Immature natural killer cell (primary cell): ENCODE data around the gene ECSIT. TPM values are rescaled to one million over a fixed set of nuclear protein-coding genes. Genes with fewer than 3 reads are reported as not detected.
"Not testable (repeated sequence)": the region's sequence is repeated elsewhere in the genome, so short reads cannot be mapped to it uniquely, and the experiment has no call there.

Experiments used
- DNase-seq, 3 donors: peaks; one replicate each; pipeline ENCODE4 v3.0.0; 2022; ENCODE audit warnings: mixed read lengths in 1 of 3
- H3K27ac Mint-ChIP-seq, 6 donors: one replicate each; pipeline ENCODE4 v1.8.0; 2020; ENCODE audit warnings: mixed read lengths in 6 of 6, mild to moderate bottlenecking in 5 of 6, inconsistent platforms in 4 of 6, moderate library complexity in 3 of 6
- H3K27me3 Mint-ChIP-seq, 3 donors: one replicate each; pipeline ENCODE4 v1.8.0; 2020 to 2021; ENCODE audit warnings: low read depth in 3 of 3, mild to moderate bottlenecking in 3 of 3, mixed read lengths in 3 of 3, moderate library complexity in 3 of 3, inconsistent platforms in 1 of 3
- H3K36me3 Mint-ChIP-seq, 3 donors: one replicate each; pipeline ENCODE4 v1.8.0; 2020; ENCODE audit warnings: mixed read lengths in 3 of 3, inconsistent platforms in 2 of 3, mild to moderate bottlenecking in 2 of 3
- H3K4me1 Mint-ChIP-seq, 2 donors: one replicate each; pipeline ENCODE4 v1.8.0; 2020; ENCODE audit warnings: inconsistent platforms in 2 of 2, mild to moderate bottlenecking in 2 of 2, mixed read lengths in 2 of 2, moderate library complexity in 1 of 2
- H3K4me3 Mint-ChIP-seq, 5 donors: one replicate each; pipeline ENCODE4 v1.8.0; 2020; ENCODE audit warnings: mild to moderate bottlenecking in 5 of 5, mixed read lengths in 5 of 5, inconsistent platforms in 3 of 5, moderate library complexity in 3 of 5
- H3K9me3 Mint-ChIP-seq, 6 donors: one replicate each; pipeline ENCODE4 v1.8.0; 2020; ENCODE audit warnings: mild to moderate bottlenecking in 6 of 6, mixed read lengths in 6 of 6, inconsistent platforms in 4 of 6, moderate library complexity in 3 of 6
- polyA plus RNA-seq, 3 donors: library from polyadenylated mRNA; unstranded; fragments of 300-500 nt; fragmentation: Illumina TruSeq; gene quantifications; one replicate each; pipeline ENCODE4 v1.2.3, GENCODE V29; 2021

The ECSIT gene, protein sequence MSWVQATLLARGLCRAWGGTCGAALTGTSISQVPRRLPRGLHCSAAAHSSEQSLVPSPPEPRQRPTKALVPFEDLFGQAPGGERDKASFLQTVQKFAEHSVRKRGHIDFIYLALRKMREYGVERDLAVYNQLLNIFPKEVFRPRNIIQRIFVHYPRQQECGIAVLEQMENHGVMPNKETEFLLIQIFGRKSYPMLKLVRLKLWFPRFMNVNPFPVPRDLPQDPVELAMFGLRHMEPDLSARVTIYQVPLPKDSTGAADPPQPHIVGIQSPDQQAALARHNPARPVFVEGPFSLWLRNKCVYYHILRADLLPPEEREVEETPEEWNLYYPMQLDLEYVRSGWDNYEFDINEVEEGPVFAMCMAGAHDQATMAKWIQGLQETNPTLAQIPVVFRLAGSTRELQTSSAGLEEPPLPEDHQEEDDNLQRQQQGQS
- 10 to 100 TPM; 25.6 to 29.4 (median 26.2) TPM for polyA plus RNA-seq

DNA sequence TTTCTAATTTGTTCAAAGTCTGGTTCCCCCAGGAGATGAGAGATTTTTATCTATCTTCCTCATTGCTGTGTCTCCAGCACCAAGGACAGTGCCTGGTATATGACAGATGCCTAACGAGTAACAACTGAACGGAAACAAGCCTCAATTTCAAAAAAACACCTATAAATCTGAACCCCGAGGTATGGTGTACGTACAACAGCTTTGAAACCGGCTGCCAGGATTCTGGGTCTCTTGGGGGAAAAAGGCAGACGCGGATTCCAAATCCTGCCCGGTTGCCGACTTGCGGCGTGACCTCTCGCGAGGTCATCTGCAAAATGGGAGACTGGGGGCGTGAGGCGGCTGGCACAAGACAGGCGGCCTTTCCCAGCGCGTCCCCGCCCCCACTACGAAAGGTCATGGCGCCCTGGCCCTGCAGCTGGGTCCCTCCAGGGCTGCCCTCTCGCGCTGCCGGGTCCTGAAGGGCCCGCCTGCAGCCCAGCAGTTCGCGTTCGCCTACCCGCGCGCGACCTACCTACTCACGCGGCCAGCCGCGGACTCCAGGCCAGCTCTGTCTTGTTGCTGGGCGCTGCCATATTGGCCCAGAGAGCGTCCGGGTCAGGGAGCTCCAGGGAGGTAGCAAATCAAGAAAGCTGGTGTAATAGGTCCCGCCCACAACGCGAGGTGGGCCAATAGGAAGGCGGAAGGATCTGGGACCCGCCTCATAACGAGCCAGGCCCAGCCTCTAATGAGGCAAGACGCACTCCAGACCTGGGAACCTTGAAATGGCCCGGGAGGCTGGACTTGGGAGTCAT lies at the start of gene ECSIT:
ECSIT (minus strand) TSS at position 584 of the 791 bp plus-strand sequence. CDS start 9,964 bp downstream, outside the sequence.
- Mint-ChIP-seq H3K27ac (peak within 1 kb of the TSS; percentile 83 to 97 (median 95)), H3K4me3 (peak within 1 kb of the TSS; percentile 92 to 98 (median 96)), H3K4me1 (peaks cover 20 to 22% of the 10 kb centered on the region in 2 donors), H3K27me3 (peaks cover 3 to 5% (median 4%) of the 10 kb centered on the region in 3 donors), H3K36me3 (peaks cover 0 to 4% (median 3%) of the 10 kb centered on the region in 3 donors), H3K9me3 (no peaks in the 10 kb centered on the region)
- DNase-seq = peak; percentile 92 to 93 (median 92)

DNA sequence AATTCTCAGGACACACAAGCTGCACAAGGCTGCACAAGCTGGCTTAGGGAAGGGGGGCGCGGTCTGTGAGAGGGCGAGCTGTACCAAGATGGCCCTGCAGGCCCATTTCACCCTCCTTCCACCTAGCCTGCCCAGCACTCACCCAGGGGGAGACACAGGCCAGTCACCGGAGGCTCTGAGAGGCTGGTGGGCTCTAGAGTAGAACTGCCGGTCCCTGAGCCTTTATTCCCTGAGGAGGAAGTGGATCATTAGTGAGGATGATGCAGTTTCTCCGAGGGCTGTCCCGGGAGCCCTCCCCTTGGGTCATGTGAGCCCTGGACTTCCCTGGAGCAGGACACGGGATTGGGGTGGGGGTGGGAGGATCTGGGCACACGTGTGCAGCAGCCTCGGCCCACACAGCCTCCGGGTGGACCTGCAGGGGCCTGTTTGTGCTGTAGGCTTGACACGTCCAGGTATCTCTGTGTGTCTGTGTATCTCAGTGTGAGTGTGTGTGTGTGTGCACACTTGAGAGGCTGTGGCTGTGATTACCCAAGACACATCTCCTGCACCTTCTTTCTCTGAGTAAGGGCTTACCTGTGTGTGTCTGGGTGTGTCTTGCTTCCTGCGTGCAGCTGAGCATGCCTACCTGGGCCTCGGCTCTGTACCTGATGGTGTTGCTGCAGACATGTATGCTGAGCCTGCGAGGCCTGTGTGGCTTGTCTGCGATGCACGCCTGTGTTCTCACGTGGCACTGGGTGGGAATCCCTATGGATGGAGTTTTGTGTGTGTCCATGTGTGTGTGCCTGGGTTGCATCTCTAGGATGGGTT lies 48.7 kb upstream of the ECSIT start, which contains the start of gene ACP5:
ACP5 (minus strand) TSS at position 195 of the 807 bp plus-strand sequence. CDS start 328 bp downstream, outside the sequence.
- Mint-ChIP-seq H3K4me1 (peaks cover 16 to 31% of the 10 kb centered on the region in 2 donors), H3K27me3 (peaks cover 0 to 4% (median 3%) of the 10 kb centered on the region in 3 donors), H3K27ac (peak within 1 kb of the TSS in 2 of 6 donors; percentile 72 to 81), H3K9me3 (no peaks in the 10 kb centered on the region), H3K4me3 (peak within 1 kb of the TSS; percentile 63 to 78 (median 72)), H3K36me3 (peaks cover 0 to 4% (median 4%) of the 10 kb centered on the region in 3 donors)
- no peak for DNase-seq

DNA sequence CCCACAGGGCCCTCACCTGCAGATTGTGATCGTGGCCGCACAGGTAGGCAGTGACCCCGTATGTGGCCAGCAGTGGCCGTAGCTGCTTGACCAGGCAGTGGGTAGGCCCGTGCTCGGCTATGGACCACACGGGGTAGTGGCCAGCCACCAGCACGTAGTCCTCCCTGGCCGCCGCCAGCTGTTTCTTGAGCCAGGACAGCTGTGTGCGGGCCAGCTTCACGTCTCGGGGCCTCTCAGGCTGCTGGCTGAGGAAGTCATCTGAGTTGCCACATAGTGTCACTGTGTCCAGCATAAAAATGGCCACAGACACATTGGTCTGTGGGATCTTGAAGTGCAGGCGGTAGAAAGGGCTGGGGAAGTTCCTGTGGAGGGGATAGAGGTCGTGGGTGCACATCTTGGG lies 47.3 kb upstream of the ECSIT start:
- Mint-ChIP-seq H3K27ac (peak overlapping the region in 1 of 6 donors; percentile 44), H3K4me1 (peaks cover 6 to 21% of the 10 kb centered on the region in 2 donors), H3K36me3 (peaks cover 0 to 4% (median 0%) of the 10 kb centered on the region in 3 donors), H3K4me3 (no peak overlapping the region), H3K9me3 (no peaks in the 10 kb centered on the region), H3K27me3 (peaks cover 0 to 4% (median 3%) of the 10 kb centered on the region in 3 donors)
- no peak for DNase-seq

DNA sequence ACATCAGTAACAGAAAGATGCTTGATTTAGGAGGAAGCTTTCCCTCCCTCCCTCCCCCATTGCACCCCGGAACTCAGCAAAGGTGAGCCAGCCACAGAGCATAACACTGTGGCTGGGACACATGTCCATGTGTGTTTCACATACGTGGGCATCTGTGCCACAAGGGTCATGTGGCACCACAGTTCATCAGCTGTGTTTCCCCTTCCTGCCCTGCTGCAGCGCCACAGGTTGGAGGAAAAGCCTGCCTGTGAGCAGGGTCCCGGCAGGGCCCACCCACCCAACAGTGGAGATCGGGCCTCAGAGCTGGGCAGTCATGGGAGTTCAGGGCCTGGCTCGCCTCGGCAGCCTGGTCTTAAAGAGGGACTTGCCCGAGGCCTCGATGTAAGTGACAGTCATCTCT lies 45.8 kb upstream of the ECSIT start:
- Mint-ChIP-seq H3K27ac (no peak overlapping the region), H3K4me3 (no peak overlapping the region), H3K36me3 (peaks cover 0 to 4% (median 0%) of the 10 kb centered on the region in 3 donors), H3K9me3 (no peaks in the 10 kb centered on the region), H3K27me3 (peaks cover 0 to 2% (median 0%) of the 10 kb centered on the region in 3 donors), H3K4me1 (peaks cover 0 to 11% of the 10 kb centered on the region in 2 donors)
- no peak for DNase-seq

DNA sequence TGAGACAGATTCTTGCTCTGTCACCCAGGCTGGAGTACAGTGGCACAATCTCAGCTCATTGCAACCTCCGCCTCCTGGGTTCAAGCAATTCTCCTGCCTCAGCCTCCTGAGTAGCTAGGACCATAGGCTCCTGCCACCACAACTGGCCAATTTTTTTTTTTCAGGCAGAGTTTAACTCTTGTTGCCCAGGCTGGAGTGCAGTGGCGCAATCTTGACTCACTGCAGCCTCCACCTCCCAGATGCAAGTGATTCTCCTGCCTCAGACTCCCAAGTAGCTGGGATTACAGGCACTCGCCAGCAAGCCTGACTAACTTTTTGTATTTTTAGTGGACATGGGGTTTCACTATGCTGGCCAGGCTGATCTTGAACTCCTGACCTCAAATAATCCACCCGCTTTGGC lies 44.8 kb upstream of the ECSIT start:
- not testable (repeated sequence) for H3K4me1 Mint-ChIP-seq, H3K27me3 Mint-ChIP-seq, H3K4me3 Mint-ChIP-seq, H3K36me3 Mint-ChIP-seq, H3K9me3 Mint-ChIP-seq, DNase-seq, H3K27ac Mint-ChIP-seq

DNA sequence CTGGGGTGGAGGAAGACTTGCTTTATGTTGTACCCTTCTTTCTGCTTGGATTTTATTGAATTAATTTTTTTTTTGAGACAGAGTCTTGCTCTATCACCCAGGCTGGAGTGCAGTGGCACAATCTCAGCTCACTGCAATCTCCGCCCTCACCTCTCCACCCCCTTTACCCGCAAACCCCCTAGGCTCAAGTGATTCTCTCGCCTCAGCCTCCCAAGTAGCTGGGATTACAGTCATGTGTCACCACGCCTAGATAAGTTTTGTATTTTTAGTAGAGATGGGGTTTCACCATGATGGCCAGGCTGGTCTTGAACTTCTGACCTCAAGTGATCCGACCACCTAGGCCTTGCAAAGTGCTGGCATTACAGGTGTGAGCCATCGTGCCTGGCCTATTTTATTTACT lies 44.4 kb upstream of the ECSIT start:
- DNase-seq, H3K4me1 Mint-ChIP-seq, H3K27me3 Mint-ChIP-seq, H3K36me3 Mint-ChIP-seq, H3K9me3 Mint-ChIP-seq, H3K27ac Mint-ChIP-seq, H3K4me3 Mint-ChIP-seq: not testable (repeated sequence)

DNA sequence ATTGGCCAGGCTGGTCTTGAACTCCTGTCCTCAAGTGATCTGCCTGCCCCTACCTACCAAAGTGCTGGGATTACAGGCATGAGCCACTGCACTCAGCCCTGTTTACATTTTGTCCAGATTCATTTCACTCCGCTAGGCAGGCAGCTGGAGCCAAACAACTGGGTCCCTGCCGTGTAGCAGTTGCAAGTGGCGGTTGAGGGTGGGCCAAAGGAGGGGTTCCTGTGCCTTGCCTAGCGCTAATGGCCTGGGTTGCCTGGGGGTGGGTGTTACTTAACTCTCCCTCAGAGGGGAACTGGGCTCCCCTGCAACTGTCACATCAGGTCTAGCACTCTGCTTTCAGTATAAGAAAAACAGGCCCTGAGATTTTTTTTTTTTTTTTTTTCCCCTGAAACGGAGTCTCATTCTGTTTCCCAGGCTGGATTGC lies 41.1 kb upstream of the ECSIT start:
- Mint-ChIP-seq H3K4me3 (no peak overlapping the region), H3K27ac (no peak overlapping the region), H3K9me3 (no peaks in the 10 kb centered on the region), H3K36me3 (no peaks in the 10 kb centered on the region), H3K27me3 (peaks cover 0 to 9% (median 4%) of the 10 kb centered on the region in 3 donors), H3K4me1 (peaks cover 8 to 15% of the 10 kb centered on the region in 2 donors)
- DNase-seq = no peak

DNA sequence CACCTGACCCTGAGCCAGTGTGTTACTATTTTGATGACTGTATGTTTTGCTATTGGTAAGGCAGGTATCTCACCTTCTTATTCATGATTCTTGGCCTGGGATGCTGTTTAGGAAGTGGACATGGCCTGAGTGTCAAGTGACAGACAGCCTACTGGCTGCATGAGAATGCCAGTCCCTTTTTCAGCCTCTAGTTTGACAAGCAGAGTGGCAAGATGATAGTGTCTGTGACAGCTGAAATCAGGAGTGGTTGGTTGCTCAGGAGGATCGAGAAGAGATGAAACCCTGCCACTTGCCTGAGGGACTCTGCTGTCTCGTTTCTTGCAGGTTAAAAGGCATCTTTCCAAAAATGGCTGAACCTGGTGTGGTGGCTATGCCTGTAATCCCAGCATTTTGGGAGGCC lies 37.2 kb upstream of the ECSIT start:
- H3K9me3 Mint-ChIP-seq = no peaks in the 10 kb centered on the region
- H3K27ac Mint-ChIP-seq = peak overlapping the region in 1 of 6 donors; percentile 19
- DNase-seq = no peak
- H3K4me3 Mint-ChIP-seq = peak overlapping the region in 2 of 5 donors; percentile 44 to 58
- H3K4me1 Mint-ChIP-seq = peaks cover 8 to 15% of the 10 kb centered on the region in 2 donors
- peaks cover 0 to 9% (median 4%) of the 10 kb centered on the region in 3 donors for H3K27me3 Mint-ChIP-seq
- H3K36me3 Mint-ChIP-seq = no peaks in the 10 kb centered on the region

DNA sequence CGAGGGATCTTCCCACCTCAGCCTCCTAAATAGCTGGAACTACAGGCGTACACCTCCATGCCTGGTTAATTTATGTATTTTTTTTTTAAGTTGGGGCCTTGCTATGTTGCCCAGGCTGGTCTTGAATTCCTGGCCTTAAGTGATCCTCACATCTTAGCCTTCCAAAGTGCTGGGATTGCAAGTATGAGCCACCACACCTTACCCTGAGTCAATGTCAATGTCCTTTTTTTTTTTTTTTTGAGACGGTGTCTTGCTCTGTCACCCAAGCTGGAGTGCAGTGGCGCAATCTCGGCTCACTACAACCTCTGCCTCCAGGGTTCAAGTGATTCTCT lies 36.7 kb upstream of the ECSIT start:
- H3K27ac Mint-ChIP-seq, H3K9me3 Mint-ChIP-seq, DNase-seq, H3K36me3 Mint-ChIP-seq, H3K4me3 Mint-ChIP-seq, H3K27me3 Mint-ChIP-seq: not testable (repeated sequence)
- peaks cover 10 to 18% of the 10 kb centered on the region in 2 donors for H3K4me1 Mint-ChIP-seq

DNA sequence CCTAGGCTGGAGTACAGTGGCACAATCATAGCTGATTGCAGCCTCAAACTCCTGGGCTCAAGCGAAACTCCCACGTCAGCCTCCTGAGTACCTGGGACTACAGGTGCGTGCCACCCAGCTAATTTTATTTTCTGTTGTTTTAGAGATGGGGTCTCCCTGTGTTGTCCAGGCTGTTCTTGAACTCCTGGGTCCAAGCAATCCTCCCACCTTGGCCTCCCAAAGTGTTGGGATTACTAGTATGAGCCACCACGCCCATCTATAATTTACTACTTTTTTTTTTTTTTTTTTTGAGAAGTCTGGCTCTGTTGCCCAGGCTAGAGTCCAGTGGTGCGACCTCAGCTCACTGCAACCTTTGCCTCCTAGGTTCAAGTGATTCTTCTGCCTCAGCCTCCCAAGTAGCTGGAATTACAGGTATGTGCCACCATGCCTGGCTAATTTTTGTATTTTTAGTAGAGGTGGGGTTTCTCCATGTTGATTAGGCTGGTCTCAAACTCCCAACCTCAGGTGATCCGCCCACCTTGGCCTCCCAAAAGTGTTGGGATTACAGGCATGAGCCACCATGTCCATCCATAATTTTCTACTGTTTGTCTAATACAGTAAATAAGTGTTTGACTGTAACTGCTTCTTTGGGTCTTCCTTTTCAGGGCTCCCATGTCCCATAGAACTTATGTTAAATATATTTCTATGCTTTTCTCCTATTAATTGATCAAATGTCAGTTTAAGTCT lies 35.3 kb upstream of the ECSIT start:
- not testable (repeated sequence) for H3K27ac Mint-ChIP-seq, DNase-seq, H3K36me3 Mint-ChIP-seq, H3K4me3 Mint-ChIP-seq, H3K9me3 Mint-ChIP-seq, H3K27me3 Mint-ChIP-seq
- H3K4me1 Mint-ChIP-seq = peaks cover 18 to 27% of the 10 kb centered on the region in 2 donors

DNA sequence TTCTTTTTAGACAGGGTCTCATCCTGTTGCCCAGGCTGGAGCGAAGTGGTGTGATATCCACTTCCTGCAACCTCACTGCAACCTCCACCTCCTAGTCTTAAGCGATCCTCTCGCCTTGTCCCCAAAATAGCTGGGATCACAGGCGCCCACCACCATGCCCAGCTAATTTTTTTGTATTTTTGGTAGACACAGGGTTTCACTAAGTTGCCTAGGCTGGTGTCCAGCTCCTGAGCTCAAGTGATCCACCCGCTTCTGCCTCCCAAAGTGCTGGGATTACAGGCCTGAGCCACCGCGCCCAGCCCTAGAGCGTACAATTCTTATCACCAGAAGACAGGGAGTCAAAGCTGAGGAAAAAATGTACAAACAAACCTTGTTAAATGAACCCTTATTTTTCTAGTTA lies 34.6 kb upstream of the ECSIT start:
- Mint-ChIP-seq H3K9me3 (no peaks in the 10 kb centered on the region), H3K27me3 (peaks cover 7 to 12% (median 11%) of the 10 kb centered on the region in 3 donors), H3K4me1 (peaks cover 22 to 31% of the 10 kb centered on the region in 2 donors), H3K36me3 (no peaks in the 10 kb centered on the region), H3K4me3 (no peak overlapping the region), H3K27ac (peak overlapping the region in 1 of 6 donors; percentile 56)
- no peak for DNase-seq

DNA sequence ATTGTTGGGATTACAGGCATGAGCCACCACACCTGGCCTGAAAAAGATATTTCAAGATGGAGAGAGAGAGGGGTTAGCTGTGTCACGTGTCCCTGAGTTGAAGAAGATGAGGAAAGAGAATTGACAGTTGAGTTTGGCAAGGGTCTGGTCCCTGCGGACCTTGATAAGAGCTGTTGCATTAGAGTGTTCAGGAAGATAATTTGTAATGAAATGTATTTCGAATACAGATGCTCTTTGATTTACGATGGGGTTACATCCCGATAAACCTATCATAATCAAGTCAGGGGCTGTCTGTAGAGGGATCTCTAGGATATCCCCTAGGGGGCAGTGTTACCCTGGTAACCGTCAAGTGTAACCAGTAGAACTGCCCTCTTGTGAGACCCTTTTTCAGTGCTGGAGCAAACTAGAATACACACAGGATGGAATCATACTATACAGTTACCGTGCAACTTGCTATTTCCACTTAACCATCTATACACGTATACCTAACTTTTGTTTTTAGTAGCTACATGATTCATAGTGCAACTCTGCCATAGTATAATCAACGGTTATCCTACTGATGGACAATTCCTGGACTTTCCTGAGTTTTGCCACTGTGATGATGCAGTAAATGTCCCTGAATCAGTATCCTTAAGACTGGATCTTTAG lies 31.6 kb upstream of the ECSIT start:
- H3K27ac Mint-ChIP-seq = peak overlapping the region; percentile 61 to 89 (median 74)
- peak overlapping the region; percentile 76 to 89 (median 83) for H3K4me3 Mint-ChIP-seq
- H3K4me1 Mint-ChIP-seq = peaks cover 33 to 40% of the 10 kb centered on the region in 2 donors
- peak; percentile 66 to 72 (median 71) for DNase-seq
- H3K36me3 Mint-ChIP-seq = peaks cover 0 to 4% (median 3%) of the 10 kb centered on the region in 3 donors
- H3K9me3 Mint-ChIP-seq = no peaks in the 10 kb centered on the region
- H3K27me3 Mint-ChIP-seq = peaks cover 2 to 8% (median 7%) of the 10 kb centered on the region in 3 donors
